ENCODE data around the gene BLOC1S4. TPM values are rescaled to one million over a fixed set of nuclear protein-coding genes. Genes with fewer than 3 reads are reported as not detected.

BLOC1S4 gene
- total and polyA plus RNA-seq, 12 donors = 6.5 to 31.7 (median 17.5) TPM

GRCh38 chr4:6765703-6766102 is 49.7 kb downstream of the BLOC1S4 start:
- H3K36me3 ChIP-seq (replicated peaks in 1 of 2) = no peaks in the 10 kb centered on the region
- no peak for DNase-seq
- 79 to 99% (median 94%) methylated on average over 2 of the region's 2 CpGs for WGBS, 4 donors
- H3K9me3 ChIP-seq (replicated peaks in 1 of 3) = no peaks in the 10 kb centered on the region
- H3K4me1 ChIP-seq (replicated peaks in 1 of 2) = no peaks in the 10 kb centered on the region
- intact Hi-C loops (cut with DNase I) = no loop called here
- H3K4me3 ChIP-seq = no peak overlapping the region
- TF ChIP-seq POLR2A (IDR thresholded peaks at IDR 0.05) = no peak
- TF ChIP-seq CTCF (IDR thresholded peaks at IDR 0.05) = no peak
- no peaks in the 10 kb centered on the region for H3K27me3 ChIP-seq
- H3K27ac ChIP-seq = no peak overlapping the region

Other genes starting within 250 kb of the BLOC1S4 start
- 1 to 10 TPM in 3 of 9 donors, under 1 TPM in 3, not detected in 3; 0.17 to 7.2 (median 1.5) TPM for gene PPP2R2C, start 243.6 kb upstream of the BLOC1S4 start, total RNA-seq
- 1 to 10 TPM in 2 of 3 donors, under 1 TPM in 1; 0.71 to 5.9 (median 4.7) TPM for gene PPP2R2C, start 243.6 kb upstream of the BLOC1S4 start, polyA plus RNA-seq
- gene MAN2B2, start 141.0 kb upstream of the BLOC1S4 start, total RNA-seq = 10 to 100 TPM; 10.6 to 50.6 (median 32.5) TPM
- gene MAN2B2, start 141.0 kb upstream of the BLOC1S4 start, polyA plus RNA-seq = 10 to 100 TPM in 2 of 3 donors, 1 to 10 TPM in 1; 9.3 to 15.7 (median 14.6) TPM
- 100 to 1,000 TPM; 161 to 501 (median 351) TPM for gene MRFAP1, start 75.5 kb upstream of the BLOC1S4 start, total RNA-seq
- 100 to 1,000 TPM; 191 to 618 (median 218) TPM for gene MRFAP1, start 75.5 kb upstream of the BLOC1S4 start, polyA plus RNA-seq
- 1 to 10 TPM in 2 of 9 donors, under 1 TPM in 3, not detected in 4; 0.42 to 1.9 (median 0.80) TPM for gene S100P, start 22.3 kb upstream of the BLOC1S4 start, total RNA-seq
- 1 to 10 TPM in 1 of 3 donors, under 1 TPM in 1, not detected in 1; 0.84 to 1.0 TPM for gene S100P, start 22.3 kb upstream of the BLOC1S4 start, polyA plus RNA-seq
- gene MRFAP1L1, start 6.3 kb upstream of the BLOC1S4 start, total RNA-seq = 100 to 1,000 TPM in 1 of 9 donors, 10 to 100 TPM in 8; 53.8 to 100 (median 62.1) TPM
- gene MRFAP1L1, start 6.3 kb upstream of the BLOC1S4 start, polyA plus RNA-seq = 10 to 100 TPM; 53.0 to 98.5 (median 74.4) TPM
- gene KIAA0232, start 66.6 kb downstream of the BLOC1S4 start, total RNA-seq = 10 to 100 TPM; 21.0 to 45.2 (median 28.6) TPM
- gene KIAA0232, start 66.6 kb downstream of the BLOC1S4 start, polyA plus RNA-seq = 10 to 100 TPM in 1 of 3 donors, 1 to 10 TPM in 2; 7.3 to 27.1 (median 8.3) TPM
- gene TBC1D14, start 193.7 kb downstream of the BLOC1S4 start, total RNA-seq = 100 to 1,000 TPM in 2 of 9 donors, 10 to 100 TPM in 7; 74.9 to 110 (median 84.3) TPM
- 10 to 100 TPM; 24.9 to 54.0 (median 28.2) TPM for gene TBC1D14, start 193.7 kb downstream of the BLOC1S4 start, polyA plus RNA-seq